MM.1S (cell line): ENCODE measurements around the gene STAT5A.

Experiments used
- EZH2phosphoT487 ChIP-seq: fragments of 300-600 bp; sonication (generic); IDR thresholded peaks from 2 replicates; pipeline ENCODE4 v1.6.1; 2018; ENCODE audit warnings: antibody characterized with exemption, low read length
- TF ChIP-seq, protein P1 (sequence below): fragments of 300-600 bp; sonication (generic); IDR thresholded peaks from 2 replicates; pipeline ENCODE4 v1.5.1; 2016; ENCODE audit warnings: antibody characterized with exemption, low read length, mixed read lengths

DNA sequence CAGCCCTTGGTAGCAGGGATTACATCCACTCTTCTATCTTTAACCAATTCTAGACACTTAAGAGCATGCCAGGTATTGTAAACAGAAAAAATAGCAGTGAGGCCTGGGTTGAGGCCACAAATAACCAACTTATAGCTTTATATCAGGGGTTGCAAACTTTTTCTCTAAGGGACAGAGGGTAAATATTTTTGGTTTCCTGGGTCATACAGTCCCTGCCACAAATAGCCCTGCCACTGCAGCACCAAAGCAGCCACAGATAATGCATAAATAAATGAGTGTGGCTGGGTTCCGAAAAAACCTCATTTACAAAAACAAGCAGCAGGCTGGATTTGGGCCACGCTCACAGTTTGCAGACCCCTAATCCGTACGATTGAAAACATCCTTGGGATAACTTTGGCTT lies 53.3 kb downstream of the STAT5A start:
- TF ChIP-seq, protein P1, sequence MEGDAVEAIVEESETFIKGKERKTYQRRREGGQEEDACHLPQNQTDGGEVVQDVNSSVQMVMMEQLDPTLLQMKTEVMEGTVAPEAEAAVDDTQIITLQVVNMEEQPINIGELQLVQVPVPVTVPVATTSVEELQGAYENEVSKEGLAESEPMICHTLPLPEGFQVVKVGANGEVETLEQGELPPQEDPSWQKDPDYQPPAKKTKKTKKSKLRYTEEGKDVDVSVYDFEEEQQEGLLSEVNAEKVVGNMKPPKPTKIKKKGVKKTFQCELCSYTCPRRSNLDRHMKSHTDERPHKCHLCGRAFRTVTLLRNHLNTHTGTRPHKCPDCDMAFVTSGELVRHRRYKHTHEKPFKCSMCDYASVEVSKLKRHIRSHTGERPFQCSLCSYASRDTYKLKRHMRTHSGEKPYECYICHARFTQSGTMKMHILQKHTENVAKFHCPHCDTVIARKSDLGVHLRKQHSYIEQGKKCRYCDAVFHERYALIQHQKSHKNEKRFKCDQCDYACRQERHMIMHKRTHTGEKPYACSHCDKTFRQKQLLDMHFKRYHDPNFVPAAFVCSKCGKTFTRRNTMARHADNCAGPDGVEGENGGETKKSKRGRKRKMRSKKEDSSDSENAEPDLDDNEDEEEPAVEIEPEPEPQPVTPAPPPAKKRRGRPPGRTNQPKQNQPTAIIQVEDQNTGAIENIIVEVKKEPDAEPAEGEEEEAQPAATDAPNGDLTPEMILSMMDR, result no peak
- TF ChIP-seq EZH2phosphoT487, result no peak
